WTC11 (cell line): ENCODE measurements around the gene PPTC7.

Experiments
- CTCF ChIP-seq: fragments of 200-600 bp; IDR thresholded peaks from 2 replicates; pipeline ENCODE4 v1.8.0; 2022; ENCODE audit warnings: antibody characterized with exemption
- E2F1 ChIP-seq: sonication (generic); formaldehyde crosslinking; IDR thresholded peaks from 2 replicates; pipeline ENCODE4 v1.8.0; 2022; ENCODE audit warnings: mild to moderate bottlenecking, missing genetic modification reagents
- ELF4 ChIP-seq: sonication (generic); formaldehyde crosslinking; IDR thresholded peaks from 2 replicates; pipeline ENCODE4 v1.8.1; 2022; ENCODE audit warnings: low read depth, mild to moderate bottlenecking, moderate library complexity, missing genetic modification reagents
- ESRRA ChIP-seq: sonication (generic); formaldehyde crosslinking; IDR thresholded peaks from 2 replicates; pipeline ENCODE4 v1.8.1; 2022; ENCODE audit warnings: mild to moderate bottlenecking, missing genetic modification reagents, borderline replicate concordance

GRCh38 chr12:110545812-110546211 lies 37.3 kb downstream of the PPTC7 start:
- TF ChIP-seq E2F1 (CRISPR knock-in tag) (no peak), CTCF (no peak), ESRRA (CRISPR knock-in tag) (no peak), ELF4 (CRISPR knock-in tag) (no peak)
